ENCODE measurements around the gene RERGL.

DNA sequence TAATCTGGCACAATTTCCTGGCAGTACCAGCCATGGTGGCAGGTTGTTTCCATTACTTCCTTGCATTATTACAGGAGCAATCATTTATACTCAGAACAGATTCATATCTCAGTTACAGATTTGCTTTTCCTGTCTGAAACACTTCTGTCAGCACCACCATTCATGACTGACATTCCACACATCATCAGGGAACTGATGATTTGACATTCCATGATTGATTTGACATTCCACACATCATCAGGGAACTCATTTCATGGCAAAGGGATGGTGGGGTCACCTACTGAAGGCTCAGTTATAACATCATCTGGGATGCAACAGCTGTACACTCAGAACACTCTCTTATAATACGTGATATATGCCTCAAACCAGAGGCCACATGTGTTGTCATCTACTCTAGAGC is 30.9 kb upstream of the RERGL start:
- no peak for TF ChIP-seq POLR2AphosphoS5 (IDR thresholded peaks at IDR 0.05; ENCODE audit: low read depth)
- TF ChIP-seq, protein P1, sequence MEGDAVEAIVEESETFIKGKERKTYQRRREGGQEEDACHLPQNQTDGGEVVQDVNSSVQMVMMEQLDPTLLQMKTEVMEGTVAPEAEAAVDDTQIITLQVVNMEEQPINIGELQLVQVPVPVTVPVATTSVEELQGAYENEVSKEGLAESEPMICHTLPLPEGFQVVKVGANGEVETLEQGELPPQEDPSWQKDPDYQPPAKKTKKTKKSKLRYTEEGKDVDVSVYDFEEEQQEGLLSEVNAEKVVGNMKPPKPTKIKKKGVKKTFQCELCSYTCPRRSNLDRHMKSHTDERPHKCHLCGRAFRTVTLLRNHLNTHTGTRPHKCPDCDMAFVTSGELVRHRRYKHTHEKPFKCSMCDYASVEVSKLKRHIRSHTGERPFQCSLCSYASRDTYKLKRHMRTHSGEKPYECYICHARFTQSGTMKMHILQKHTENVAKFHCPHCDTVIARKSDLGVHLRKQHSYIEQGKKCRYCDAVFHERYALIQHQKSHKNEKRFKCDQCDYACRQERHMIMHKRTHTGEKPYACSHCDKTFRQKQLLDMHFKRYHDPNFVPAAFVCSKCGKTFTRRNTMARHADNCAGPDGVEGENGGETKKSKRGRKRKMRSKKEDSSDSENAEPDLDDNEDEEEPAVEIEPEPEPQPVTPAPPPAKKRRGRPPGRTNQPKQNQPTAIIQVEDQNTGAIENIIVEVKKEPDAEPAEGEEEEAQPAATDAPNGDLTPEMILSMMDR (IDR thresholded peaks at IDR 0.05; ENCODE audit: insufficient read depth, low read length): no peak
- TF ChIP-seq SPI1 (IDR thresholded peaks at IDR 0.05; ENCODE audit: borderline replicate concordance, low read depth): no peak
- no peak for TF ChIP-seq GABPA (IDR thresholded peaks at IDR 0.05; ENCODE audit: low read depth)
- TF ChIP-seq, protein P2, sequence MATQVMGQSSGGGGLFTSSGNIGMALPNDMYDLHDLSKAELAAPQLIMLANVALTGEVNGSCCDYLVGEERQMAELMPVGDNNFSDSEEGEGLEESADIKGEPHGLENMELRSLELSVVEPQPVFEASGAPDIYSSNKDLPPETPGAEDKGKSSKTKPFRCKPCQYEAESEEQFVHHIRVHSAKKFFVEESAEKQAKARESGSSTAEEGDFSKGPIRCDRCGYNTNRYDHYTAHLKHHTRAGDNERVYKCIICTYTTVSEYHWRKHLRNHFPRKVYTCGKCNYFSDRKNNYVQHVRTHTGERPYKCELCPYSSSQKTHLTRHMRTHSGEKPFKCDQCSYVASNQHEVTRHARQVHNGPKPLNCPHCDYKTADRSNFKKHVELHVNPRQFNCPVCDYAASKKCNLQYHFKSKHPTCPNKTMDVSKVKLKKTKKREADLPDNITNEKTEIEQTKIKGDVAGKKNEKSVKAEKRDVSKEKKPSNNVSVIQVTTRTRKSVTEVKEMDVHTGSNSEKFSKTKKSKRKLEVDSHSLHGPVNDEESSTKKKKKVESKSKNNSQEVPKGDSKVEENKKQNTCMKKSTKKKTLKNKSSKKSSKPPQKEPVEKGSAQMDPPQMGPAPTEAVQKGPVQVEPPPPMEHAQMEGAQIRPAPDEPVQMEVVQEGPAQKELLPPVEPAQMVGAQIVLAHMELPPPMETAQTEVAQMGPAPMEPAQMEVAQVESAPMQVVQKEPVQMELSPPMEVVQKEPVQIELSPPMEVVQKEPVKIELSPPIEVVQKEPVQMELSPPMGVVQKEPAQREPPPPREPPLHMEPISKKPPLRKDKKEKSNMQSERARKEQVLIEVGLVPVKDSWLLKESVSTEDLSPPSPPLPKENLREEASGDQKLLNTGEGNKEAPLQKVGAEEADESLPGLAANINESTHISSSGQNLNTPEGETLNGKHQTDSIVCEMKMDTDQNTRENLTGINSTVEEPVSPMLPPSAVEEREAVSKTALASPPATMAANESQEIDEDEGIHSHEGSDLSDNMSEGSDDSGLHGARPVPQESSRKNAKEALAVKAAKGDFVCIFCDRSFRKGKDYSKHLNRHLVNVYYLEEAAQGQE (IDR thresholded peaks at IDR 0.05; ENCODE audit: insufficient replicate concordance, low read depth): no peak
